VCaP (cell line): ENCODE data around the gene NEU2.

Experiments
- H3K27ac ChIP-seq: fragments of 450-650 bp; 2 replicates; pipeline ENCODE4 v1.5.1; 2017
- CTCF ChIP-seq: fragments of 450-650 bp; conservative IDR thresholded peaks from 2 replicates; pipeline ENCODE4 v1.5.1; 2017; ENCODE audit warnings: mild to moderate bottlenecking, moderate library complexity

The NEU2 gene

GRCh38 chr2:233079473-233079877 lies 47.0 kb downstream of the NEU2 start:
- H3K27ac ChIP-seq, result no peak overlapping the region
- no peak for TF ChIP-seq CTCF

DNA sequence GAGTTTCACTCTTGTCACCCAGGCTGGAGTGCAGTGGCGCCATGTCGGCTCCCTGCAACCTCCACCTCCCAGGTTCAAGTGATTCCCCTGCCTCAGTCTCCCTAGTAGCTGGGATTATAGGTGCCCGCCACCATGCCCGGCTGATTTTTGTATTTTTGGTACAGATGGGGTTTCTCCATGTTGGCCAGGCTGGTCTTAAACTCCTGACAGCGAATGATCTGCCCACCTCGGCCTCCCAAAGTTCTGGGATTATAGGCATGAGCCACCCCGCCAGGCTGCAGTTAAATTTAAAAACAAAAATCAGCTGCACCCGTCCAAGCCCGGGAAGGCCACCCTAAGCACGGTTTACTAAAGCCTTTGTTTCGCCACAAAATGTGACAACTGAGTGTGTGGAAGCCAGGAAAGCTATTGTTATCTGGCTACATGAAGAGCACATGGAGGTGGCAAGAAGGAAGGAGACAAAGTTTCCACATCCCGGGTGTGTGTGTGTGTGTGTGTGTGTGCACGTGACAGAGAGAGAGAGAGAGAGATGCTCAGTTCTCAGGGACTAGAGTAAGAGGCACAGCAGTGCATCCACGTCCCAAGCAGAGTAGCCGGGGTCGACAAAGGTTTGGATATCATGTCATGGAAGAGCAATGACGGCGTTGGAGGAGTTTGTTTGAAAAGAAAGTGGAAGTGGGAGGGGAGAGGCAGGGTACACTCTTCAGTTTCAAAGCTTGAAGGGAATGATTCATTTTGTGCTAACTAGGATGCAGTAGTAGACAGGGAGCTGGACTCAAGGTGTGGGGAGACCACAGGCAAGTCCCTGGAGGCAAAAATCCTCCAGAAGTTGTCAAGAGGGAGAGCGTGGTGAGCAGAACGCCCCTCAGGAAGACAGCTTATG lies 47.7 kb downstream of the NEU2 start:
- no peak overlapping the region for H3K27ac ChIP-seq
- no peak for TF ChIP-seq CTCF

DNA sequence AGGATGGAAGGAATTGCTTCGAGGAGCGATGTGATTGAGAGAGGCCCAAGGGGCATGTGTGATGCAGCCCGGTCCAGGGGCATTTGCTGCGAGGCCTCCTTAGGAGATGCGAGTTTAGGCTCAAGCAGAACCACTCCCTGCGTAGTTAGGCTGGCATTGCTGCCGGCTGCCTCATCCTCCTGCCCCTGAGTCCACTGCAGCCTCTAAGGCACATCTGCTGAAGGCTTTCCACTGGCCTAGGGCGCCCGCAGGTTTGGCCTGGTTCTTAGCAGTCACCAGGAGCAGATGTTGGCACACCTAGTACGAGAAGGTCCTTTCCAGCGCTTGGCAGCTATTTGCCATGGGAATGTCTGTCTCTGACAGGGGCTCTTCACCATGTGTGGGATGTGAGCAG lies 48.4 kb downstream of the NEU2 start:
- no peak overlapping the region for H3K27ac ChIP-seq
- TF ChIP-seq CTCF, result no peak

DNA sequence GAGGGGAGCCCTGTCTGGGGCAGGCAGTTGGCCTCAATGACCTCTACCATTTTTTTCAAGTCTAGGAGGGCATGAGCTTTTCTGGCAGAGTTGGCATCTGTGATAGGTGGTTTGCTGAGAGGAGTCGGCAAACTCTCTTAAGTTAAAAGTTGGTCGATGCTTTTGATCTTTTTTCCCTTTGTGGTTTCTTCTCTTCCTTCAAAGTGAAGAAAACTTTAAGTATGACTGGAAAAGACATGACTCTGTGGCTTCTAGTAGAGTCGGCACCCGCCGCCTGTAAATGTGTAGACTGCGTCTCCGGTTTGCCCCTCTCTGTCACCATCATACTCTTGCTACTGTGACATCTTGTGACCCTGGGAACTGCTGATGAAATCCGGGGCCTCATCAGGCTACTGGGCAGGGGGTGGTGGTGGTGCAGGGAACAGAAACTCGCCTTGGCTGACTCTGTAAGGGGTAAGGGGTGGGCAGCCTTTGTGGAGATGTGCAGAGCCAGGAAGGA lies 48.8 kb downstream of the NEU2 start:
- no peak overlapping the region for H3K27ac ChIP-seq
- no peak for TF ChIP-seq CTCF

GRCh38 chr2:233081731-233082221 lies 49.3 kb downstream of the NEU2 start:
- no peak overlapping the region for H3K27ac ChIP-seq
- no peak for TF ChIP-seq CTCF

DNA sequence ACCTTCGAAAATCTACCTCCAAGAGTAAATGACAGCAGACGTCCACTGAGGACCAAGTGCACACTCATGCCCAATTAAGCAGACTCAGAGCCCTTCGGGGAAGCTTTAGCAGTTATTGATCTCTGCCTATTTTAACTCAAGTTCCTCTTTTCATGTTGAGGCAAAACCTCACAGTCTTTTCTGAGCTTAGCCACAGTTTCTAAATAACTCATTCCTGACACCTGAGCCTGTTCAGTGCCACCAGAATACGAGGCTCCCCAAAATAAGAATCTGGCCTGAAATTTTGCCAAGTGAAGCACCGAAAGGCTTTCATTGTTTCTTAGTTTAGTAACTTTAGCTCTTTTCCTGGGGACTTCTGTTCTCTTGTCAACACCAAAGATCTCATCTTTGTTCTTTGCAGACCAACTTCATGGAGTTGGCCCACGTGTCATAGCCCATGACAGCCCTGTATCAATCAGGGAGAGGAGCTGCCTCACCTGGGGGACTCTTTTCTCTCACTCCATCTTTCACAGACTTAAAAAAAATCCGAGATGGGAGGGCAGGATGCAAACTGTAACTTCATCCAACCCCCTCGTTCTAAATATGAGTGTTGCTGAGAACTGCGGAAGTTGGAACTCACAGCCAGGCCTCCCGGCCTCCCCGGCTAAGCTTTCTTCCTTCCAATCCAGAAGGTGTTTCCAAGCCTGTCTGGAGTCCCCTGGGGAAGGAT lies 49.9 kb downstream of the NEU2 start:
- no peak overlapping the region for H3K27ac ChIP-seq
- no peak for TF ChIP-seq CTCF
